MG63 (cell line): ENCODE measurements around the gene IRS2. TPM values are rescaled to one million over a fixed set of nuclear protein-coding genes. Genes with fewer than 3 reads are reported as not detected.
"Not testable (repeated sequence)": the region's sequence is repeated elsewhere in the genome, so short reads cannot be mapped to it uniquely, and the experiment has no call there.

Experiments used
- DNase-seq: peaks from one replicate; pipeline ENCODE4 v3.0.0-alpha.2; 2020
- H3K27me3 ChIP-seq: fragments of 250-450 bp; sonication (Bioruptor Pico); 2 replicates; pipeline ENCODE4 v1.5.1; 2020; ENCODE audit warnings: mild to moderate bottlenecking, moderate library complexity
- H3K36me3 ChIP-seq: fragments of 250-450 bp; sonication (Bioruptor Pico); 2 replicates; pipeline ENCODE4 v1.5.1; 2020; ENCODE audit warnings: mild to moderate bottlenecking, moderate library complexity
- H3K4me3 ChIP-seq: fragments of 250-450 bp; sonication (Bioruptor Pico); 2 replicates; pipeline ENCODE4 v1.5.1; 2020; ENCODE audit warnings: mild to moderate bottlenecking, moderate library complexity
- H3K9me3 ChIP-seq: fragments of 250-450 bp; sonication (Bioruptor Pico); 2 replicates; pipeline ENCODE4 v1.5.1; 2020; ENCODE audit warnings: mild to moderate bottlenecking, moderate library complexity
- total RNA-seq: library from RNA; depleted of rRNA; stranded (reverse); fragments of >200 nt; shearing (Covaris generic); gene quantifications from 2 replicates; pipeline ENCODE4 v1.2.3, GENCODE V29; 2014; ENCODE audit warnings: low replicate concordance; rRNA removed

Gene IRS2, protein sequence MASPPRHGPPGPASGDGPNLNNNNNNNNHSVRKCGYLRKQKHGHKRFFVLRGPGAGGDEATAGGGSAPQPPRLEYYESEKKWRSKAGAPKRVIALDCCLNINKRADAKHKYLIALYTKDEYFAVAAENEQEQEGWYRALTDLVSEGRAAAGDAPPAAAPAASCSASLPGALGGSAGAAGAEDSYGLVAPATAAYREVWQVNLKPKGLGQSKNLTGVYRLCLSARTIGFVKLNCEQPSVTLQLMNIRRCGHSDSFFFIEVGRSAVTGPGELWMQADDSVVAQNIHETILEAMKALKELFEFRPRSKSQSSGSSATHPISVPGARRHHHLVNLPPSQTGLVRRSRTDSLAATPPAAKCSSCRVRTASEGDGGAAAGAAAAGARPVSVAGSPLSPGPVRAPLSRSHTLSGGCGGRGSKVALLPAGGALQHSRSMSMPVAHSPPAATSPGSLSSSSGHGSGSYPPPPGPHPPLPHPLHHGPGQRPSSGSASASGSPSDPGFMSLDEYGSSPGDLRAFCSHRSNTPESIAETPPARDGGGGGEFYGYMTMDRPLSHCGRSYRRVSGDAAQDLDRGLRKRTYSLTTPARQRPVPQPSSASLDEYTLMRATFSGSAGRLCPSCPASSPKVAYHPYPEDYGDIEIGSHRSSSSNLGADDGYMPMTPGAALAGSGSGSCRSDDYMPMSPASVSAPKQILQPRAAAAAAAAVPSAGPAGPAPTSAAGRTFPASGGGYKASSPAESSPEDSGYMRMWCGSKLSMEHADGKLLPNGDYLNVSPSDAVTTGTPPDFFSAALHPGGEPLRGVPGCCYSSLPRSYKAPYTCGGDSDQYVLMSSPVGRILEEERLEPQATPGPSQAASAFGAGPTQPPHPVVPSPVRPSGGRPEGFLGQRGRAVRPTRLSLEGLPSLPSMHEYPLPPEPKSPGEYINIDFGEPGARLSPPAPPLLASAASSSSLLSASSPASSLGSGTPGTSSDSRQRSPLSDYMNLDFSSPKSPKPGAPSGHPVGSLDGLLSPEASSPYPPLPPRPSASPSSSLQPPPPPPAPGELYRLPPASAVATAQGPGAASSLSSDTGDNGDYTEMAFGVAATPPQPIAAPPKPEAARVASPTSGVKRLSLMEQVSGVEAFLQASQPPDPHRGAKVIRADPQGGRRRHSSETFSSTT (N-terminal part only)
- 0.33 and 0.35 TPM in 2 replicates for total RNA-seq

DNA sequence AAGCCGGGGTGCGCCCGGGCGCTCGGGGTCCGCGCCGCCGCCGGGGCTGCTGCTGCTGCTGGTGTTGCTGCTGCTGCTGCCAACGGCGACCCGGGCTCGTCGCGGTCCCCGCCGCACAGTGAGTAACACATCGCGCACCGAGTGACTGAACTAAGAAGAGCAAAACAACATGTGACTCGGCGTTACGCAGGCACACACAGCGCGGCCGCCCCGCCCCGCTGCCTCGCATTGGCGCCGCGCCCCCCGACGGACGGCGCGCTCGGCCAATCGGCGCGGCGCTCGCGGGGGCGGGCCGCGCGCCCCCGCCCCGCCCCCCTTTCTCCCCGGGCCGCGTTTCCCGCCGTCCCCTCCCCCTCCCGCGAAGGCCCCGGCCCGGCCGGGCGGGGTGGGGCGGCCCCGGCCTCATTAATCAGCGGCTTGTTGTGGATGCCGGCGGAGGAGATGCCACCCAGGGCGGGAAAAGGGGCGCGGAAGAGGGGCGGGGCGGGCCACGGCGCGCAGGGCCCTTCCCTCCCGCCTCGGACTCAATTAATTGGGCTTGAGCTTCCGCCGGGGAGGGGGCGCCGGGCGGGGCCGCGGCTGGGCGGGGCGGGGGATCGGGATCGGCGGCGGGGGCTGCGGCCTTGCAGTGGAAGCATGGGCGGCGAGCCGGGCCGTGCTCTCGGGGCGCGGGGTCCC, at the start of gene IRS2:
Gene IRS2 (minus strand): TSS at position 127 of the 678 bp plus-strand sequence. CDS start 530 bp downstream, outside the sequence.
- DNase-seq = peak; percentile 78
- peak within 1 kb of the TSS; percentile 65 for H3K4me3 ChIP-seq
- no peaks in the 10 kb centered on the region for H3K36me3 ChIP-seq
- no peaks in the 10 kb centered on the region for H3K9me3 ChIP-seq
- peaks cover 33% of the 10 kb centered on the region for H3K27me3 ChIP-seq

DNA sequence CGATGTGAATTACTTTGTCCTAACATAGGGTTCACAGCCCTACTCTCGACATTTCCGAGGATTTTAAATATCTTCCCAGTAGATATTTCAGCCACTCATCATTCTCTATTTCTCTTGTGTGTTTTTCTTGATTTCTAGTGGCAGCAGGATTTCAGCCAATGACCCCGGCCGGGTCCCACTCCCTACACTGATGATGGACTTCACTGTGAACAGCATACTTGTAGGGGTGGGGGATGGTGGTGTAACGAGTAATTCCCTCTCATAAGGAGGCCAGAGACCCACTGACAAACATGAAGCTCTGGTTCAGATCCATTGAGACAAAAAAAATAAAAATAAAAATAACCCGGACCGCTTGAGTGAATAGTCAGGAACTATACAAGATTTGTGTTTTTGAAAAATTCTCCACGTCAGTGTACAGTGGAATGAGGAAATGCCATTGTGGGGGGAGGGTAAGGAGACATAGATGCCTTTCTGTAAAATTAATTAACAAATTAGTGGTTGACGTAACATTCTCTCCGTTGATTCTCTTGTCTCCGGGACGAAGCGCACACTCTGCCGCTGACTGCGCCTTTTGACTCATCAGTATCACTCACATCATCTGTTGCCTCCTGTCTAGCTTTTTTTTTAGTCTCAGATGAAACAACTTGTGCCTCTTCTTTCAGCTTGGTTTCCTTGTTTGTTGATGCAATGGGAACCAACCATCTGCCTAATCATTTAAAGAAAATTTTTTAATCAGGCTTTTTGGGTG, 48.8 kb upstream of the IRS2 start:
- DNase-seq = no peak
- H3K36me3 ChIP-seq = no peaks in the 10 kb centered on the region
- no peaks in the 10 kb centered on the region for H3K9me3 ChIP-seq
- no peak overlapping the region for H3K4me3 ChIP-seq
- peaks cover 2% of the 10 kb centered on the region; the same call in 1 of the 2 replicates for H3K27me3 ChIP-seq

DNA sequence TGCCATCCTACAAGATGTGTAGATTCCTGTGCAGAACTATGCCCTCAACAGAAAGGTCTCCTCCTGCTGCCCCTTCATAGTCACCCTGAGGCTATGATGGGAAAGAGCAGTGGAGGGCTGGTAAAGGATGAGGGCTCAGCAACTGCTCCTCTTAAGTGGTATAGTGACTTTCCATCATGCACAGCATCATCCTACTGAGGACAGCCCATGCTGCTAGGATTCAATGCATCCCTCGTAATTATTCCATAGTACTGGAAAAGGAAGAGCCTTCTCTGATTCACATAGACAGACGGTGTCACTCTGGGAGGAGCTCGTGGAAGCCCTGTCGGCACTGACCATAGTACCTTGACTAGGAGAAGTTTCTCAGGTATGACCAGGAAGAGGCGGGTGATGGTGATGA, 47.6 kb upstream of the IRS2 start:
- DNase-seq = no peak
- Histone ChIP-seq H3K4me3 (no peak overlapping the region), H3K36me3 (no peaks in the 10 kb centered on the region), H3K9me3 (no peaks in the 10 kb centered on the region), H3K27me3 (peaks cover 2% of the 10 kb centered on the region; the same call in 1 of the 2 replicates)

DNA sequence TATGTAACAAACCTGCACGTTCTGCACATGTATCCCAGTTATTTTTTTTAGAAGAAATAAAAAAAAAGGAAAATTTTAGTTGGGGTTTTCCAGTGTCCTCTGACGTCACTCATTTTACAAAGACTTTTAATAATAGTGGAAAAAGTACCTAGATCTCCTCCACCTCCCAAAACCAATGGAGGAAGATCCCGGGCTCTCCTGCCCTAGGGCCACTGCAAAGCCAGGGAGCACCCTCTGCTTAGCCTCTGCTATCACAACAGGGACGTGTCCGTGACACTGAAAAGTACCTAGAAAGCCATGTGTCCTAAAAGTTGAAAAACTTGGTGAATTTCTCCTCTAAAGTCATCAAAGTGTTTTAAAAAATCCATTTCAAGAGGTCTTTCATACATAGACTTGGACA, 46.7 kb upstream of the IRS2 start:
- Histone ChIP-seq H3K4me3 (no peak overlapping the region), H3K9me3 (no peaks in the 10 kb centered on the region), H3K36me3 (no peaks in the 10 kb centered on the region), H3K27me3 (peaks cover 2% of the 10 kb centered on the region; the same call in 1 of the 2 replicates)
- no peak for DNase-seq

DNA sequence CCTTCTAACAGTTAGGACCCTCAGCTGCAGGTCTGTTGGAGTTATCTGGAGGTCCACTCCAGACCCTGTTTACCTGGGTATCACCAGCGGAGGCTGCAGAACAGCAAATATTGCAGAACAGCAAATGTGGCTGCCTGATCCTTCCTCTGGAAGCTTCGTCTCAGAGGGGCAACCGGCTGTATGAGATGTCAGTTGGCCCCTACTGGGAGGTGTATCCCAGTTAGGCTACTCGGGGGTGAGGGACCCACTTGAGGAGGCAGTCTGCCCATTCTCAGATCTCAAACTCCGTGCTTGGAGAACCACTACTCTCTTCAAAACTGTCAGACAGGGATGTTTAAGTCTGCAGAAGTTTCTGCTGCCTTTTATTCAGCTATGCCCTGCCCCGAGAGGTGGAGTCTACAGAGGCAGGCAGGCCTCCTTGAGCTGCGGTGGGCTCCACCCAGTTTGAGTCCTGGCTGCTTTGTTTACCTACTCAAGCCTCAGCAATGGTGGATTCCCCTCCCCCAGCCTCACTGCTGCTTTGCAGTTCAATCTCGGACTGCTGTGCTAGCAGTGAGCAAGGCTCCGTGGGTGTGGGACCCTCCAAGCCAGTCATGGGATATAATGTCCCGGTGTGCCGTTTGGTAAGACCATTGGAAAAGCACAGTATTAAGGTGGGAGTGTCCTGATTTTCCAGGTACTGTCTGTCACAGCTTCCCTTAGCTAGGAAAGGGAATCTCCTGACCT, 42.4 kb upstream of the IRS2 start:
- H3K36me3 ChIP-seq, H3K27me3 ChIP-seq, H3K4me3 ChIP-seq, DNase-seq, H3K9me3 ChIP-seq: not testable (repeated sequence)

DNA sequence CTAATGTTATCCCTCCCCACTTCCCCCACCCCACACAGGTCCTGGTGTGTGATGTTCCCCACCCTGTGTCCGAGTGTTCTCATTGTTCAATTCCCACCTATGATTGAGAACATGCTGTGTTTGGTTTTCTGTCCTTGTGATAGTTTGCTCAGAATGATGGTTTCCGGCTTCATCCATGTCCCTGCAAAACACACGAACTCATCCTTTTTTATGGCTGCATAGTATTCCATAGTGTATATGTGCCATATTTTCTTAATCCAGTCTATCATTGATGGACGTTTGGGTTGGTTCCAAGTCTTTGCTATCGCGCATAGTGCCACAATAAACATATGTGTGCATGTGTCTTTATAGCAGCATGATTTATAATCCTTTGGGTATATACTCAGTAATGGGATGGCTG, 36.8 kb upstream of the IRS2 start:
- not testable (repeated sequence) for H3K27me3 ChIP-seq, H3K36me3 ChIP-seq, H3K4me3 ChIP-seq, H3K9me3 ChIP-seq, DNase-seq

DNA sequence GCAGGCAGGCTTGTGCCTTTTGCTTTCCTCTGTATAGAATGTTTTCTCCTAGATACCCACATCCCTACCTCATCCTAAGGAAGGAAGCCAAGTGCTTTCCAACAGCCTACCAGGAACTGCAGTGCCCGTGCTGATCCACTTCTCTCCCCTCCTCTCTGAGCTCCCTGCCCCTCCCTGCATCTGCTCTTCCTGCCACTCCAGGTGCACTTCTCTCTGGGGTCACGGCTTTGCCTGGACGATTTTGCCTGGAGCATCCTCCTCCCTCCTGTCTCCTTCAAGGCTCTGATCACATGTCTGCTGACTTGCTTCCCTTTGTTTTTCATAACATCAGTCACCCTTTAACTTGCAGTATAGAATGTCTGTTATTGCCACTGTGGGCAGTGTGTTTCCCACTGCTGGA, 34.7 kb upstream of the IRS2 start:
- H3K36me3 ChIP-seq = no peaks in the 10 kb centered on the region
- H3K4me3 ChIP-seq = no peak overlapping the region
- no peaks in the 10 kb centered on the region for H3K27me3 ChIP-seq
- no peaks in the 10 kb centered on the region for H3K9me3 ChIP-seq
- DNase-seq = no peak

DNA sequence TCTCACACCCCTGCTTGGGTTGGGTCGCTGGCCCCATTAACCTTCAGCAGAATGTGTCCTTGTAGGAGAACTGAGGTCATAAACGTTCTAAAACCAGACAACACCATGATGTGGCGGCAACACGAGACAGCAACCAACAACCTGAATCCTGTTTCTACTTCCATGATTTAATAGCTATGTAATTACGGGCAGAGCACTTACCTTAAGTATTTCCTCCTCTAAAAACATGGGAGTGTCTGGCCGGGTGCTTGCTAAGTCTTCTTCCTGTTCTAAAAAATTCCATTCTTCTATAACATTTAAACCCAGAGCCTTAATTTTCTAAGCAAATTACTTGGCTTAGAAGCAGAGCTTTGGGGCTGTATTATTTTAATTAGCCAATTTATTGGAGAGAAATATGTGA, 33.5 kb upstream of the IRS2 start:
- no peak overlapping the region for H3K4me3 ChIP-seq
- DNase-seq = no peak
- no peaks in the 10 kb centered on the region for H3K9me3 ChIP-seq
- H3K27me3 ChIP-seq = no peaks in the 10 kb centered on the region
- no peaks in the 10 kb centered on the region for H3K36me3 ChIP-seq

DNA sequence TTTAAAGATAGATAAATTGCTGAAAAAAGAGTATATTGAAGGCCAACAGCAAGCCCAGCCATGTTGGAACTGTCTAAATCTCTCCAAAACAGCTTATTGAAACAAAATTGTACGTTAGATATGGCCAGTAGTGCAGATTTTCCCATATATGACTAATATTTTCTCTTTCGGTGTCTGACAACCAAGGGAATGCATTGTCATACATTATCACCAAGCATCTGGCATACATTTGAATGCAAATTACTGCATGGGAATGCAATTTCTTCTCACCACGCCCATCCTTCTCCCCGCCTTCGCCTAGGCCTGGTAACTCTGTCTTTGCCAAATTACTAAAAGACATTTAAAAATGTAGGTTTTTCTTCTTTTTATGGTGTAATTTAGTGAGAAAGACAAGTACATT, 32.5 kb upstream of the IRS2 start:
- H3K9me3 ChIP-seq = no peaks in the 10 kb centered on the region
- no peak overlapping the region for H3K4me3 ChIP-seq
- H3K27me3 ChIP-seq = no peaks in the 10 kb centered on the region
- no peaks in the 10 kb centered on the region for H3K36me3 ChIP-seq
- DNase-seq = no peak

DNA sequence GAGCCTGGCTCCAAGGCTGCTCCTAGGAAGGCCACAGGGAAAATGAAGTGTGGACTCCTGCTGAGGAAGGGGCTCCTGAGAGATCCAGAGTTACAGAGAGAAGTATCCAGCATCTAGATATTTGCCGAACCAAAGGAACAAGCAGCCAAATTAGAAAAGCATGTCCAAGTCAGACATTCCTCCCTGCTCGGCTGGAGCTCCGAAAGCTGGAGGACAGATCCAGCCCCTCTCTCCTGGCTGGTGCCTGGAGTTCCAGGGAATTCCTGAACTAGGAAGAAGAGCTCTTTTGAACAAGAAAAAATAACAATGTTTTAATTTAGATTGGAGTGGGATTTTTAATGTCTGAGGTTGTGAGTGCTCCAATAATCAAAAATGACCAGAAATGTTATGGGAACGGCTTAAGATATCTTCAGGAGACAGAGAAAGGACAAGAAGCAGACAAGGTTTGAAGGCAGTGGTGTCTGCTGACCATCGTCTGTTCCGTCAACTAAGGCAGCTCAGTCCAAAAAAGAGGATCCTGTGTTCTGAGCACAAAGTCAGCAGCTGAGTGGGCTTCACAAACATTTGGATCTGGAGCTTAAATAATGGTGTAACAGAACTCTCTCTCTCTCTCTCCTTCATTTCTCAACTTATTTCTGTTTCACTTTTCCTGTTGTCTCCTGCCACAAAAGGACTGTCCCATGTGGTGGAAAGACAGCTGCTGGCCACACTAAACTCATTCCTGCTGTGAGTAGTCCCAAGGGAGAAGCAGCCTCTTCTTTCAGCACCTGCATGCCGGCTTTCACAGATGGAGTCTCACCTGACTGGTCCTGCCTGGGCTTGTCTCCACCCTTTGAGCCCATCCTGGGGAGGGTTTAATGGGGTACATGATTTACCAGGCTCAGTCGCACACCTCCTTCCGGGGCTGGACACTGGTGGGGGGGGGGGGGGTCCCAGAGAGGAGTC, 31.5 kb upstream of the IRS2 start:
- Histone ChIP-seq H3K36me3 (no peaks in the 10 kb centered on the region), H3K27me3 (no peaks in the 10 kb centered on the region), H3K4me3 (no peak overlapping the region), H3K9me3 (no peaks in the 10 kb centered on the region)
- no peak for DNase-seq

DNA sequence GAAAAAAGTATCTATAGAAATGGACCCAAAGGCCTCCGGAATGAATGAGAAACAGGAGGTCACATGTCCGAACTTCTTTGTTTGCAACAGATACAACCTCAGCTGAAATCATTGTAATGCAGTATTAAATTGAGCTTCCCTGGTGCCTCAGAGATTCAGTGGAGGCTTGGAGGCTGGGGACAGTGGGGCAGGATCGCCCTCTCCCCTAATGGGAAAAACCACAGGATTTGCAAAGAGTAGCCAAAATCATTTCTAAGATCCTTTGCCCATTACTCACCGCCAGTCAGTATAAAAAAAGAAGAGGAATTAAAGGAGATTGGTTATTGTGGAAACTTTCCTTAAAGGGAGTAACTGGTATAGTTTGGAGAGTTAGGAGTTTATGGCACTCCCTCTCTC, 30.4 kb upstream of the IRS2 start:
- Histone ChIP-seq H3K36me3 (no peaks in the 10 kb centered on the region), H3K9me3 (no peaks in the 10 kb centered on the region), H3K27me3 (no peaks in the 10 kb centered on the region), H3K4me3 (no peak overlapping the region)
- DNase-seq = peak; percentile 46

DNA sequence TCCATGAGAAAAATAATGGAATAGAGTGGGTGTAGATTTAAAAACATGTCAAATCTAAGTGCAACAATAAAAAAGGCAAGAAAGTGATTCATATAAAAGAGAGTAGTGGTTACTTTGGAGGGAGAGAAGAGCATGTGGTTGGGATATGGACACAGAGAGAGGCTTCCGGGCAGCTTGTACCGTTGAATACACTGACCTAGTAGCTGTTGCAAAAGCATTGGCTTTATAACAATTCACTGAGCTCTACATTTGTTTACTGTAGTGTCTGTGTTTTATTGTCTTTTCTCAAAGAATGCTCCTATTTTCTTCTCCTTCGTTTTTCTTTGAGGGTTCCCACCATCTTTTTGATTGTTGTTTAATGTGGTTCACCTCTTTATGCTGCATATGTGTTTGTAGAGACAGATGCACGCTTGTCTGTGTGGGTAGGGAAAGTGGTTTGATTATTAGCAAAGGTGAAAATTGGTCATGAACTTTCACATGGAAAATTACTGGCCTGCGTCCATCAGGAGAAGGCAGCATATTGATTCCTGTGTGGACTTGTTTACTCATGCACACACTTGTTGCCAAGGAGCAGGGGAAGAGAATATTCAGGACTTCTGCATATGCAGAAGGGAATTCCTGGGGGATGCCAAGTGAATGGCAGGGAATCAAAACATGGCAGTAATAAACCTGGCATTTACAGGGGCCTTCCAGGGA, 29.9 kb upstream of the IRS2 start:
- peak; percentile 54 for DNase-seq
- H3K9me3 ChIP-seq = no peaks in the 10 kb centered on the region
- H3K27me3 ChIP-seq = no peaks in the 10 kb centered on the region
- H3K36me3 ChIP-seq = no peaks in the 10 kb centered on the region
- no peak overlapping the region for H3K4me3 ChIP-seq

DNA sequence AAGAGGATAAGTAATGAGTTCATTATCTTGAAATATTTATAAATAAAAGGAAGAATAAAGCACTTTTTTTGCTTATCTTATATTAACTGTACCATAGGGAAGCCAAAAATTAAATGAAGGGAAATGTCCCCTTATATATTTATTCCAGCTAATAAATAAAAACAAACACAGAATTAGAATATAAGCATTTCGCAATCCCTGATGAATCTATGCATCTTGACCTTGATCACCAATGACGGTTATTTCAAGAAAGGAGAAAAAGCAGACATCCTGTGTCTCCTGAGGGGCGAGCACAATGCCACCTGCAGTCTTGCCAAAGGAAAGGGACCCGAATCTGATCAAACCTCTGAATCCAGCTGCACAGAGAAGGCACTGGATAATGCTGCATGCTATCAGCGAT, 29.3 kb upstream of the IRS2 start:
- H3K9me3 ChIP-seq = no peaks in the 10 kb centered on the region
- no peaks in the 10 kb centered on the region for H3K27me3 ChIP-seq
- no peaks in the 10 kb centered on the region for H3K36me3 ChIP-seq
- no peak overlapping the region for H3K4me3 ChIP-seq
- no peak for DNase-seq

DNA sequence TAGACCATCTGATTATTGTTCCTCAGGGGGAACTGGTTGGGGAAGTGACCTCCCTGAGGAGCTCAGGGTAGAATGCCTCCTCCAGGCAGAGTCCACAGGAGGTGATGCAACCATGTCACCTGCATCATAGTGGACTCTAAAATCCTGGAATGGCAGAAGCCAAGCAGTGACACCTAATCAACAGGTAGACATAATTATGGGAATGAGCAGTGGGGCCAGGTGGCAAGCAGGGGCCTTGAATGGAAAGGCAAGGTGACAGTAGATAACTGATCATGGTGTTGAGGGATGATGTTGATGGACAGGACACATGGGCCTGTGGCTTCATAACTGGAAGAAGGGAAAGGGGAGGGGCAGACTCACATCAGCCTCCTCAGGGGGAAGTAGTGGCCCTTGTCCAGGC, 27.3 kb upstream of the IRS2 start:
- no peak for DNase-seq
- H3K36me3 ChIP-seq = no peaks in the 10 kb centered on the region
- H3K4me3 ChIP-seq = no peak overlapping the region
- H3K9me3 ChIP-seq = no peaks in the 10 kb centered on the region
- H3K27me3 ChIP-seq = no peaks in the 10 kb centered on the region
